Left colon (tissue), 2 donors: ENCODE results near the gene CHIT1. TPM values are rescaled to one million over a fixed set of nuclear protein-coding genes. Genes with fewer than 3 reads are reported as not detected.

Experiments
- ATAC-seq: fragments of 200-7000 bp; cut with Tn5 transposase; one replicate; pipeline ENCODE4 v1.9.1; 2020; ENCODE audit warnings: mild to moderate bottlenecking, moderate library complexity
- DNase-seq, 2 donors: peaks; one replicate each; pipeline ENCODE4 v3.0.0-alpha.2; 2020
- intact Hi-C, 2 donors: fragments of 100-400 bp; cut with DNase I in 1 of 2; cut with micrococcal nuclease in 1 of 2; formaldehyde crosslinking; loops; one replicate each; pipeline versions ENCODE4 v1.11.2 to v1.14.0; 2022; cut with DNase I, micrococcal nuclease
- total RNA-seq, 2 donors: library from RNA; stranded (reverse); fragmentation: NEBNext Ultra II Directional; extraction: Animal tissue kit (Norgen Biotek cat#: 25700); gene quantifications; one replicate each; pipeline ENCODE4 v1.2.1, GENCODE V29; 2021
- donor health status: DM: no; HTN: no; CAD: no.
- donor health status: DM: yes; HTN: yes; CAD: no.

The CHIT1 gene
- total RNA-seq, 2 donors from 2014 or later = 0.40 TPM; not detected in 1

DNA sequence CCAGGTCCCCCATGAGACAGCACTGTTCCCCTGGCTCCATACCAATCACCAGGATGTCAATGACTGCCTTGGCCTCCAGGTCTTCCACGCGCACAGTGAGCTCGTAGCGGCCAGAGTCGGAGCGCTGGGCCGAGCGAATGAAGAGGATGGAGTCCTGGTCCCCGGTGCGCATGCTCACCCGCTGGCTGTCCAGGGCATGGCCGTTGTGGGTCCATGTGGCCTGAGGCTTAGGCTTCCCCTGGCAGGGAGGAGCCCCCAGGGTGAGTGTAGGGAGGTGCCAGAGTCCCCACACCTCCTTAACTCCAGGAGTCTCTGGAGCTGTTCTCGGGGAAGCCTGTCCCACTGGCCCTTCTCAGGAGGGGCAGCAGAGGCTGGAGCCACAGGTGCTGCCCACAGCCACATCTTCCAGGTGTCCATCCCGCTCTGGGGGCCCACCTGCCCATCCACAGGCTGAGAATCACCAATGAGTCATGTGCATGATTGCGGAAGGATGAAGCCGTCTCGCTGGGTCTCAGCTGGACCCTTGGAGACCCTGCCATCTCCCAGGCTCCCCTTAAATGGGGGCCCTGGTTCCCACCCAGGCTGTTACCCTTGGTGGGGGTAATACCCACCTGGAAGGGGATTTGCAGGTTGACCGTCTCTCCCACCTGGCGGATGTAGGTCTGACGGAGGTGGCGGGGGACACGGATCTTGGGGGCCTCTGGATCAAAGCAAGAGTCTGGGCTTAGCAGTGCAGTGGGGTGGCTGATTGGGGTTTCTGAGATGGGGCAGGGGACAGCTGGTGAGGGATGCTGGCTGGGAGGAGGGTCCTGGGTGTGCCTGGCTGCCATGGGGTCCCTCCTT lies 57.9 kb downstream of the CHIT1 start:
- ATAC-seq = no peak
- intact Hi-C loops = loop anchor here in 1 of 2 donors (5.0 kb wide), 1 partner anchor 129 kb away; no protein-coding TSS in a partner anchor
- DNase-seq = no peak

DNA sequence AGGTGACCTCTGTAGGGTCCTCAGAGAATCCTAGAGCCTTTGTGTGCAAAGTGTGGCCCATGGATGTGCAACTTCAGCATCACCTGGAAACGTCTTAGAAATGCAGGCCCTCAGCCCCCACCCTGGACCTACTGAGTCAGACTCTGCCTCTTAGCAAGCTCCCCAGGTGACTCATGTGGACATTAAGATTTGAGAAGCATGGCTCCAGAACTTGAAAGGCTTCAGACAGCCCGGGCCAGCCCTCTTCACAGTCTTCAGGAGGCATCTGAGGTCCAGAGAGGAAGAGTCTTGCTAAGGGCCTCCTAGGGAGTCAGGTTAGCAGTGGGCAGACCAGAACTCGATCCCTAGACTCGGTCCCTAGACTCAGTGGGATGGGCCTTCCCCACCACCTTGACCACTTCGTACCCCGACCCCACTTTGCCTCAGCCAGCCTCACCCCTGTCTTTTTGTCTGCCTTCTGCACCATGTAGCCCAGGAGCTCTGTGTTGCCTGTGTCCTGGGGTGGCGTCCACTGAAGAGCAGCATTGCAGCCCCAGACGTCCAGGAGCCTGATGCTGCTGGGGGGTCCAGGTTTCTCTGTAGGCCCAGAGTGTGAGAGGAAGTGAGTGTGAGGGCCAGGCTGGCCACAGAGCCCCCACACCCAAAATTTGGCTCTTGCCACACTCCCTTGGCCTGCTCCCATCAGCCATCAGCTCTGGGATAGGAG lies 58.7 kb downstream of the CHIT1 start:
- DNase-seq (no peak), ATAC-seq (no peak)
- intact Hi-C loops = loop anchor here in 1 of 2 donors (5.0 kb wide), 1 partner anchor 128 kb away; no protein-coding TSS in a partner anchor

DNA sequence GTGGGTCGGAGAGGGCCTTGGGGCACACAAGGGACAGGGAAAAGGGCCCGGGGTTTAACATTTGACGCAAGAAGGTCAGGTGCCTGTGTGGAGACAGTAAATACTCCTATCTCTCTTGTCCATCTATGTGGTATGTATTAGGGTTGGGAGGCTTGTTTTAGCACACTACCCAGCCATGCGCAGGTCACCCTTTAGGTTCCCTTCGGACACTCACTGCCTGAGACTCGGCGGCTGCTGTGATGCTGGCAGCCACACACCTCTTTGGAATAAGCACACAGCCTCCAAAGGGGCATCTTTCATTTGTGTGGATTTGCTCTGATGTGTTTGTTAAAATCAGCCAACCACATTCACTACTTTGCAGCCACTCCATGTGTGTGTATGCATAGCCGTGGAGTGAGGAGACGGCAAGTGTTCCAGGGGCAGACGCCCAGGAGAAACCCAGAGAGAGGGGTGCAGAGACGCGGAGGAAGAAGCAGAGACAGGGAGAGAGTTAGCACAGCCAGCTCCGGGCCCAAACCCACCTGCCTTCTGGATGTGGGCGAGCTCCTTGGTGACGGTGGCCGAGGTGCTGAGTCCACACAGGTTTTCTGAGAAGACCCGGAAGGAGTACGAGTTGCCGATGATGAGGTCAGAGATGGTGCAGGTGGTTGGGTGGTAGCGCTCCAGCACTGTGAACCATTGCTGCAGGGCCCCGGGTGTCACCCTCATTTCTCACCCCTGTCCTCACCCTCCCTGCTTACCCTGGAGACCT lies 59.5 kb downstream of the CHIT1 start:
- ATAC-seq (no peak), DNase-seq (no peak)
- intact Hi-C loops = loop anchor here in 1 of 2 donors (5.0 kb wide), 1 partner anchor 128 kb away; no protein-coding TSS in a partner anchor

DNA sequence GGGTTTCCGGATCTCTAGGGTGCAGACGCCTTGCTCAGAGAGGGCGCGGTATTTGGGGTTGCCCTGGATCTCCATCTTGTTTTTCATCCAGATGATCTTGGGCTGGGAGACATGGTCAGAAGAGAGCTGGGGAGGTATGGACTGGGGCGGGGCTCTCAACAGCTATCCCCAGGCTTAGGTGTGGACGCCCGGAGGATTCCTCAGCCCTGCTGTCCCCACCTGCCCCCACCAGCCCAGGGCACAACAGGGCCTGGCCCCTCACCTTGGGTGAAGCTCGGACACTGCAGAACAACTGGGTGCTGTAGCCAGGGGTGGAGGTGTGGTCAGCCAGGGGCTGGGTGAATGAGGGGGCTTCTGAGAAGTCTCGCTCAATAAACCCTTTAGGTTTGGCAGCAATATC lies 60.5 kb downstream of the CHIT1 start:
- intact Hi-C loops = no loop called here
- ATAC-seq (no peak), DNase-seq (no peak)

DNA sequence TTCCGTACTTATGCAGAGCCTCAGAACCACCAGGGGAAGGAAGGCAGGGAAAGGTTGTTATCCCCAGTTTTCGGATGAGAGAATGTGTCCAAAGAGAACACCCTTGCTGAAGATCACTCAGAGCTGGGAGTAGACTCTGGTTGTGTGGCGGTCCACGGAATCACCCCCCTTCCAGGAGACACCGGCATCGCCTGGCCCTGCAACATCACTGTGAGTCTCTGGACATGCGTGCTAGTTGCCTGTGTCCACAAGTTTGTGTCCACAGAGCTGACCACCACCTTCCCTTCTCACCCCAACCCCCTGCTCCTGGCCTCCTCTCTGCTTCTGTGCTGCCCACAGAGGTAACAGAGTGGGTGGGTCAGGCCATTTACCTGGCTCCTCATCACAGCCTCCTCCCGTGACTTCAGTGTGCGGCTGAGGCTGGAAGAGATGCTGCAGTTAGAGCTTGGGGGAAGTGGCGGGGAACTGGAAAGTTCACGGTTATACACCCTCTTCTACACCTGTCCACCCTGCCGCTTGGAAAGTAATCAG lies 61.2 kb downstream of the CHIT1 start:
- DNase-seq (no peak), ATAC-seq (no peak)
- intact Hi-C loops = no loop called here

DNA sequence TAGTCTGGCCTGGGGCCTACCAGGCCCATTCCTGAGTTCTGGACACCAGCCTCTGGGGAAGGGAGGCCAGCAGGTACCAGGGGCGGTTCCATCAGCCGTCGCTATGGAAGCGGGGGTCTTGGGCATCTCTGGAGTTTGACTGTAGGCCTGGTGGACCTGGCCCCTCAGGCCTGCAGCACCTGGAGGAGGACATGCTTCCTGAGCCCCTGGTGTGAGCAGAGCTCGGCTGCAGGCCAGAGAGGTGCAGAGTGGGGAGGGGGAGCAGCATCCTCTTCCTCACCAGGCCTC lies 61.6 kb downstream of the CHIT1 start:
- DNase-seq (no peak), ATAC-seq (no peak)
- intact Hi-C loops = no loop called here

DNA sequence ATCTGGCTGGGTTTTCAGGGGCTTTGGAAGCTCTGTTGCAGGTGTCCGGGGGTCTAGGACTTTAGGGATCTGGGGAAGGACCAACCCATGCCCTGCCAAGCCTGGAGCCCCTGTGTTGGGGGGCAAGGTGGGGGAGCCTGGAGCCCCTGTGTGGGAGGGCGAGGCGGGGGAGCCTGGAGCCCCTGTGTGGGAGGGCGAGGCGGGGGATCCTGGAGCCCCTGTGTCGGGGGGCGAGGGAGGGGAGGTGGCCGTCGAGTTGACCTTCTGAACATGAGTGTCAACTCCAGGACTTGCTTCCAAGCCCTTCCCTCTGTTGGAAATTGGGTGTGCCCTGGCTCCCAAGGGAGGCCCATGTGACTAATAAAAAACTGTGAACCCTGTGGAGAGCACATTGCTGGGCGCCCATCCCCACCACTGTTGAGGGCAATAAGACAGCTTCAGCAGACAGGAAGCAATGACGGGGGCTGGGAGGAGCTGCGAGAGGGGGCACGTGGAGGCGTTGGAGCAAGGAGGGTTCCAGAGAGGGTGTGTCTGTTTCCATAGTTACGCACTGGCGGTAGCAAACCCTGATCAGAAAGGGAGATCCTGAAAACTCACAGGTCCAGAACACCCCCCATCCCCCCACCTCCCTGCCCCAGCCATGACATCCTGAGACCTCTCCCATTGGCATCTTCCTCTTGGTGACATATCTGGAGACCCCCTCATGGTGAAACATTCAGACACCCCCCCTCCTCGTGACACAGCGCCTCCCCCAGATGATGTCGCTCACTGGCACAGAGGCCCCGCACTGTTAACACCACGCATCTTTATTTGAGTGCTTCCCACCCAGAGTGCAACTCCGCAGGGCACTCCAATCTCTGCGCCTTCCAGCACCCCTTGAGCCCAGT lies 62.2 kb downstream of the CHIT1 start:
- ATAC-seq (peak; percentile 50), DNase-seq (no peak)
- intact Hi-C loops = no loop called here

DNA sequence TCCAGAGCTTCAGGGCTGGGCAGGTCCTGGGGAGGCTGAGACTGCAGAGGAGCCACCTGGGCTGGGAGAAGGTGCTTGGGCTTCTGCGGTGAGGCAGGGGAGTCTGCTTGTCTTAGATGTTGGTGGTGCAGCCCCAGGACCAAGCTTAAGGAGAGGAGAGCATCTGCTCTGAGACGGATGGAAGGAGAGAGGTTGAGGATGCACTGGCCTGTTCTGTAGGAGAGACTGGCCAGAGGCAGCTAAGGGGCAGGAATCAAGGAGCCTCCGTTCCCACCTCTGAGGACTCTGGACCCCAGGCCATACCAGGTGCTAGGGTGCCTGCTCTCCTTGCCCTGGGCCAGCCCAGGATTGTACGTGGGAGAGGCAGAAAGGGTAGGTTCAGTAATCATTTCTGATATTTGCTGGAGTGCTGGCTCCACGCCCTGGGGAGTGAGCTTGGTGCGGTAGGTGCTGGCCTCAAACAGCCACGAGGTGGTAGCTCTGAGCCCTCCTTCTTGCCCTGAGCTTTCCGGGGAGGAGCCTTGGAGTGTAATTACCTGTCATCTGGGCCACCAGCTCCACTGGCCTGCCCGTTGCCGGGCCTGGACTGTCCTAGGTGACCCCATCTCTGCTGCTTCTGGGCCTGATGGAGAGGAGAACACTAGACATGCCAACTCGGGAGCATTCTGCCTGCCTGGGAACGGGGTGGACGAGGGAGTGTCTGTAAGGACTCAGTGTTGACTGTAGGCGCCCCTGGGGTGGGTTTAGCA lies 63.1 kb downstream of the CHIT1 start:
- ATAC-seq (peak; percentile 98), DNase-seq (peak; percentile 38 to 60)
- intact Hi-C loops = no loop called here

Other genes with a start within 250 kb of the CHIT1 start
- gene TMEM183A, start 222.3 kb downstream of the CHIT1 start, total RNA-seq = 10 to 100 TPM; 91.5 to 97.1 TPM
- 1 to 10 TPM in 1 of 2 donors, under 1 TPM in 1; 0.58 to 1.7 TPM for gene PPFIA4, start 203.2 kb downstream of the CHIT1 start, total RNA-seq
- gene MYOG, start 143.7 kb downstream of the CHIT1 start, total RNA-seq = not detected
- under 1 TPM; 0.37 to 0.39 TPM for gene ADORA1, start 101.9 kb downstream of the CHIT1 start, total RNA-seq
- not detected for gene MYBPH, start 53.8 kb downstream of the CHIT1 start, total RNA-seq
- gene CHI3L1, start 43.0 kb downstream of the CHIT1 start, total RNA-seq = 1 to 10 TPM in 1 of 2 donors, under 1 TPM in 1; 0.67 to 3.0 TPM
- gene BTG2, start 75.8 kb upstream of the CHIT1 start, total RNA-seq = 10 to 100 TPM; 70.5 to 76.9 TPM
- gene FMOD, start 121.4 kb upstream of the CHIT1 start, total RNA-seq = 10 to 100 TPM; 25.2 to 29.6 TPM
- gene PRELP, start 246.1 kb upstream of the CHIT1 start, total RNA-seq = 10 to 100 TPM in 1 of 2 donors, 1 to 10 TPM in 1; 6.6 to 19.7 TPM